PC-9 (cell line): ENCODE measurements around the gene TMEM171.

Source experiments
- CTCF ChIP-seq: fragments of 200-600 bp; sonication (generic); conservative IDR thresholded peaks from 2 replicates; pipeline ENCODE4 v1.6.1; 2017; ENCODE audit warnings: mixed run types, antibody characterized with exemption, mild to moderate bottlenecking, moderate library complexity
- EZH2 ChIP-seq: fragments of 200-600 bp; sonication (generic); IDR thresholded peaks from 2 replicates; pipeline ENCODE4 v1.8.0; 2017; ENCODE audit warnings: antibody characterized with exemption, low read depth

GRCh38 chr5:73132759-73133158 is 12.4 kb downstream of the TMEM171 start:
- TF ChIP-seq CTCF (no peak), EZH2 (no peak)
